Activated CD8-positive, alpha-beta T cell treated with anti-CD3 and anti-CD28 coated beads for 36 hours (primary cell): Measurements from ENCODE around the gene RPLP2. TPM values are rescaled to one million over a fixed set of nuclear protein-coding genes. Genes with fewer than 3 reads are reported as not detected.
A peak's percentile ranks its signal among the peaks of the same experiment; 100 is the strongest.

Experiments used
- ATAC-seq: fragments of 200-7000 bp; cut with Tn5 transposase; one replicate; pipeline ENCODE4 v1.10.0; 2021; ENCODE audit warnings: mild to moderate bottlenecking, moderate library complexity
- CTCF ChIA-PET: fragments of 350-600 bp; sonication (Branson Sonifier 250); formaldehyde crosslinking; loops from one replicate; lab custom pipeline; 2021; ENCODE audit warnings: antibody characterized with exemption; lab: Charles Lee
- POLR2A ChIA-PET: fragments of 350-600 bp; sonication (Branson Sonifier 250); formaldehyde crosslinking; loops from one replicate; lab custom pipeline; 2021; ENCODE audit warnings: antibody characterized with exemption; lab: Charles Lee
- DNase-seq: peaks from one replicate; pipeline ENCODE4 v3.0.0-alpha.2; 2020
- H3K27ac Mint-ChIP-seq: one replicate; pipeline ENCODE4 v1.8.0; 2021; ENCODE audit warnings: mild to moderate bottlenecking, mixed read lengths
- H3K27me3 Mint-ChIP-seq: one replicate; pipeline ENCODE4 v1.8.0; 2021; ENCODE audit warnings: mixed read lengths
- H3K36me3 Mint-ChIP-seq: one replicate; pipeline ENCODE4 v1.8.0; 2021; ENCODE audit warnings: low read depth, mixed read lengths
- H3K4me1 Mint-ChIP-seq: one replicate; pipeline ENCODE4 v1.8.0; 2021; ENCODE audit warnings: low read depth, mixed read lengths
- H3K4me3 Mint-ChIP-seq: one replicate; pipeline ENCODE4 v1.8.0; 2021; ENCODE audit warnings: mild to moderate bottlenecking, moderate library complexity, mixed read lengths
- H3K9me3 Mint-ChIP-seq: one replicate; pipeline ENCODE4 v1.8.0; 2021; ENCODE audit warnings: mixed read lengths
- CTCF ChIP-seq: fragments of 200-600 bp; IDR thresholded peaks from one replicate; pipeline ENCODE4 v1.8.0; 2022; ENCODE audit warnings: antibody characterized with exemption, mild to moderate bottlenecking
- intact Hi-C: fragments of 100-400 bp; cut with micrococcal nuclease; formaldehyde crosslinking; loops from one replicate; pipeline ENCODE4 v1.10.0; 2022
- total RNA-seq, 2 experiments: library from RNA; stranded (reverse); gene quantifications; one replicate each; pipeline ENCODE4 v1.2.3, GENCODE V29; 2021

Gene RPLP2
- total RNA-seq, 2 experiments from 2014 or later: 3,638 to 3,686 TPM

- Mint-ChIP-seq H3K9me3 (no peaks in the 10 kb centered on the region), H3K4me3 (no peak overlapping the region), H3K27me3 (no peaks in the 10 kb centered on the region), H3K27ac (no peak overlapping the region), H3K4me1 (peaks cover 14% of the 10 kb centered on the region), H3K36me3 (peaks cover 28% of the 10 kb centered on the region)
- intact Hi-C loops: no loop called here
- POLR2A ChIA-PET: interaction anchor here (0.6 to 1.8 kb wide), 5 partner anchors 13 to 41 kb away, joined by 3 to 7 read pairs (median 4); no protein-coding TSS in a partner anchor
- TF ChIP-seq CTCF: no peak
- CTCF ChIA-PET: interaction anchor here (1.2 kb wide), 1 partner anchor 22 kb away, joined by 3 read pairs; no protein-coding TSS in a partner anchor
- ATAC-seq (no peak), DNase-seq (no peak)
Observed at GRCh38 chr11:763073-763463, 46.7 kb upstream of the RPLP2 start.

GRCh38 chr11:763549-764321 lies 46.0 kb upstream of the RPLP2 start:
- peaks cover 28% of the 10 kb centered on the region for H3K36me3 Mint-ChIP-seq
- TF ChIP-seq CTCF: no peak
- no peaks in the 10 kb centered on the region for H3K9me3 Mint-ChIP-seq
- peaks cover 14% of the 10 kb centered on the region for H3K4me1 Mint-ChIP-seq
- intact Hi-C loops: no loop called here
- ChIA-PET POLR2A (interaction anchor here (0.6 to 1.8 kb wide), 5 partner anchors 12 to 36 kb away, joined by 3 to 7 read pairs (median 4); partner anchors contain the start of gene TALDO1), CTCF (interaction anchor here (1.0 to 1.6 kb wide), 4 partner anchors 15 to 66 kb away, joined by 3 to 10 read pairs (median 4); no protein-coding TSS in a partner anchor)
- H3K27ac Mint-ChIP-seq: no peak overlapping the region
- H3K27me3 Mint-ChIP-seq: no peaks in the 10 kb centered on the region
- DNase-seq: no peak
- no peak overlapping the region for H3K4me3 Mint-ChIP-seq
- no peak for ATAC-seq

GRCh38 chr11:764322-765024 lies 45.3 kb upstream of the RPLP2 start:
- DNase-seq (no peak), ATAC-seq (no peak)
- no peak for TF ChIP-seq CTCF
- POLR2A ChIA-PET: interaction anchor here (0.6 to 2.1 kb wide), 5 partner anchors 8 to 37 kb away, joined by 3 to 7 read pairs (median 4); no protein-coding TSS in a partner anchor
- H3K27ac Mint-ChIP-seq: no peak overlapping the region
- CTCF ChIA-PET: interaction anchor here (1.0 to 1.6 kb wide), 4 partner anchors 16 to 67 kb away, joined by 3 to 10 read pairs (median 4); no protein-coding TSS in a partner anchor
- H3K36me3 Mint-ChIP-seq: peaks cover 28% of the 10 kb centered on the region
- intact Hi-C loops: no loop called here
- H3K4me1 Mint-ChIP-seq: peaks cover 14% of the 10 kb centered on the region
- no peaks in the 10 kb centered on the region for H3K9me3 Mint-ChIP-seq
- no peak overlapping the region for H3K4me3 Mint-ChIP-seq
- H3K27me3 Mint-ChIP-seq: no peaks in the 10 kb centered on the region

- Mint-ChIP-seq H3K27ac (no peak overlapping the region), H3K9me3 (no peaks in the 10 kb centered on the region), H3K27me3 (no peaks in the 10 kb centered on the region), H3K4me1 (peaks cover 9% of the 10 kb centered on the region), H3K36me3 (peaks cover 26% of the 10 kb centered on the region), H3K4me3 (no peak overlapping the region)
- TF ChIP-seq CTCF: peak; percentile 68
- DNase-seq (peak; percentile 80), ATAC-seq (peak; percentile 81)
- intact Hi-C loops: no loop called here
- CTCF ChIA-PET: interaction anchor here (1.0 to 1.6 kb wide), 8 partner anchors 8 to 68 kb away, joined by 3 to 10 read pairs (median 4); no protein-coding TSS in a partner anchor
- POLR2A ChIA-PET: interaction anchor here (0.9 to 2.9 kb wide), 4 partner anchors 8 to 36 kb away, joined by 3 to 9 read pairs (median 4); no protein-coding TSS in a partner anchor
Observed at GRCh38 chr11:765025-765801, 44.6 kb upstream of the RPLP2 start.
